ENCODE data around the gene LBHD2.
"Not testable (repeated sequence)": the region's sequence is repeated elsewhere in the genome, so short reads cannot be mapped to it uniquely, and the experiment has no call there.

Gene LBHD2

DNA sequence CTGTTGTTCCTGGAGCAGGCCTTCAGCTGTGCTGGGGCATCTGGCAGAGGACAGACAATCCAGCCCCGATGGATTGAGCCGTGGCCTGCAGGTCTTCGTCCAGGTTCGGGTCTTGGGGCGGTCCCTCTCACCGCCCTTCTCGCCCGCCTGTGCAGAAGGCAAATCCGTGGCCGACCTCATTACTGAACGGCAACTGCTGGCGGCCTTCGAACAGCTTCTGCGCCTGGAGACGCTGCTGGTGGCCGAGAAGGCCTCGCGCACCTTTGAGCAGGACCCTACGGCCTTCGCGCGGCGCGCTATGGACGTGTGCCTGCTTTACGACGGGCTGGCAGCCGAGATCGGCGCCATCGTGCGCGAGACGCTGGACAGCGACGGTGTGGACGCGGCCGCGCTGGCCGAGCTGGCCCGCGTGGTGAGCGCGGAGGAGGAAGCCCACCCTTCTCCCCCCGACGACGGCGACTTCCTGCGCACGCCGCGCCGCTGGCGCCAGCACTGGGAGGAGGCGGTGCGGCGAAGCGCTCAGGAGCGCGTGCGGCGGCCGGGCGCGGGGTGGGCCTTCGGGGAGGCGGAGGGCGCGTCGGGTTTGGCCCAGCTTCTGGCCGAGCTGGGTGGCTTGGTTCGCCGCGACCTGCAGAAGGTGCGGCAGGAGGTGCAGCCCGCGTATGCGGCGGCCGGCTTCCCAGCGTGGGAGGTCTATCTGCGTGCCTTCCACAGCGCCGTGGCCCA is 18.1 kb downstream of the LBHD2 start:
- in situ Hi-C loops (cut with MboI; ENCODE audit: low sequenced_read_pairs): no loop called here

DNA sequence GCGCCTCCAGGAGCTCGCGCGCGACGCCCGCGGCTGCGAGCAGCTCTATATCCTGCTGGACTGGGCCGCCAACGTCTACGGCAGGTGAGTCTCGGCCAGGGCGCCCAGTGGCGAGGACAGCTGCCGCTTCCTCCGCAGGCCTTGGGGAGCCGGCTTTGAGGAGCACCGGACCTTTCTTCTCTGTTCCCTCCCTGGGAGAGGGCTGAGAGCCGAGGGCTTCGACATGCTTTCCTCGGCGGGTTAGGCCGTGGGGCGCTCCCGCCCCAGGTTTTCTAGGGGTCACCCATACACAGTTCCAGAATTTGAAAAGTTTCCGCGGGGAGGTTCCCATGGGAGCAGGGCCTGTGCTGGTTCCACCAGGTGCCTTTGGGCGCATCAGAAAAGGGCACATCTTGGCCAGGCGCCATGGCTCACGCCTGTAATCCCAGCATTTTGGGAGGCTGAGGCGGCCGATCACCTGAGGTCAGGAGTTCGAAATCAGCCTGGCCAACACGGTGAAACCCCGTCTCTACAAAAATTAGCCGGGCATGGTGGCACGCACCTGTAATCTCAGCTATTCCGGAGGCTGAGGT is 18.8 kb downstream of the LBHD2 start:
- in situ Hi-C loops (cut with MboI; ENCODE audit: low sequenced_read_pairs): no loop called here

DNA sequence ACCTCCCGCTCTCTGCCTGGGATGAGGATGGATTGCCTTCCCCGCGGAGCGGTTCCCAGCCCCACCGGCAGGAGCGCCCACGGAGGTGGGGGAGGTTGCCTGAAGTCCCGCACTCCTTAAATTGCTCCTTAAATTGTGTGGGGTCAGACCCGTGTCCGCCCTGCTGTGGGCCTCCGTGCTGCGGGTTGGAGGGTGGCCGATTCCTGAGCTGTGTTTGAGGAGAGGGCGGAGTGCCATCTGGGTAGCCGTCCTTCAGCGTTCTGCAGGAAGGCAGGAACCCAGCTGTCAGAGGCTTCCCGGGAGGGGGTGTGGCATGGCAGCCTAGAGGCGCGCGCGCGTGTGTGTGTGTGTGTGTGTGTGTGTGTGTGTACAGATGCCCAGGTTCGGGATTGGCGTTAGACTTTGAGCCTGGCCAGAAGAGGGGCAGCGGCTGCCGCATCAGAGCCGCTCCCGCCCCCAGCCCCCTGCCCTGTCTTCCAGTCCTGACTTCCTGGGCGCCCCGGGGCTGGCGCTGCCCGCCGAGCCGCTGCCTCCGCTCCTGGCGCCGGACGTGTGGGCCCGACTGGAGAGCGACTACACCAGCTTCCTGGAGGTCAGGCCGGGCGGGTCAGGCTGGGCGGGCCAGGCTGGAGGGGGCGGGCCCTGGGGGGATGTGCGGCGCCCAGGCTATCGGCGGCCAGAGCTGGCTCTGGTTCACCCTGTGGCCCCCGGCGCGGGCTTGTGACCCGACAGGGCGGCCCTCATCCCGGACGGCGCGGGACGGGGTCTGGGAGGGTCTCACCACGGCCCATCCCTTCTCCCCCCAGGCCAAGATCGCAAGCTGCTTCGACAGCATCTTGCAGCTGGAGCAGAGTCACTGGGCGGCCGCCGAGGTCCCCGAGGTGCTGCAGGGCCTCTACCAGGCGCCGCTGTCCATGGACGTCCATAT is 19.7 kb downstream of the LBHD2 start:
- in situ Hi-C loops (cut with MboI; ENCODE audit: low sequenced_read_pairs): no loop called here

DNA sequence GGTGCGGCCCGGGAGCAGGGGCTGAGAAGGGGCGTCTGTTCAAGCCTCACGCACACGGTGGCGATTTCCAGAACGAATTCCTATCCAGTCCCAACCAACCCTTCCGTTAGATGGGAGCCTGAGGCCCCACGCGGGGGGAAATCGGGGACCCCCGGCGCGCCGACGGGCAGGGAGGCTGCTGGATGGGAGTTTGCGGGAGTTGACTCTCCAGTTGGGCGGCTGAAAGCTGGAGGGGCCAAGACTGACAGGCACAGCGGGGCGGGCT is 20.3 kb downstream of the LBHD2 start:
- in situ Hi-C loops (cut with MboI; ENCODE audit: low sequenced_read_pairs): no loop called here

DNA sequence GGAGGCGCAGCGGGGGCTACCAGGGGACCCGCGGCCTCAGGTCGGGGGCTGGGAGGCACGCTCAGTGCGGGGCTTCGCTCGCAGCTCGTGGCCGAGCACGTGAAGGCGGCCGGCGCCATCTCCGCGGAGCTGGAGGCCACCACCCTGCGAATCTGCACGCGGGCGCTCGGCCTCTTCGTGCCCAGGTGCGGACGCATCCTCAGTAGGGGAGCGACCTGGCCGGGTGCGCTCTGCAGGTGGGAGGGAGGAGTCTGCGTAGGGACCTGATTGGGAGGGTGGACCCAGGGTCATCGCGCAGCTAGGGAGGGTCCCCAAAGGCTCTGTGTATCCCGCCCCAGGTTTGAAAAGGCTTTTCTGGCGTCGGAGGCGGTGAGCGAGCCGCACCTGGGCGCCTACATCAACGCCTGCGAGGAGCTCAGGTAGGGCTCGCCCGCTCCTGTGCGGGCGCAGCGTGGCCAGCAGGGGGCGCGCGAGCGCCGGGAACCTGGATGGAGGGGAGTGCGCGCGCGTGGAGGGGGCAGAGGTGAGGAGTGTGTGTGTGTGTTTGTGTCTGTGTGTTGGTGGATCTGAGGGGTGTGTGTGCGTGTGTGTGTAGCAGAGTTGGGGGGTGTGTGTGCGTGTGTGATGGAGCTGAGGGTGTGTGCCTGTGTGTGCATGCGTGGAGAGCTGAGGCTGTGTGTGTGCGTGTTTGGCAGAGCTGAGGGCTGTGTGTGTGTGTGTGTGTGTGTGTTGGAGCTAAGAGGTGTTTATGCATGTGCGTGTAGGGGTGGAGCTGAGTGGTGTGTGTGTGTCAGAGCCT is 20.8 kb downstream of the LBHD2 start:
- in situ Hi-C loops (cut with MboI; ENCODE audit: low sequenced_read_pairs): no loop called here

DNA sequence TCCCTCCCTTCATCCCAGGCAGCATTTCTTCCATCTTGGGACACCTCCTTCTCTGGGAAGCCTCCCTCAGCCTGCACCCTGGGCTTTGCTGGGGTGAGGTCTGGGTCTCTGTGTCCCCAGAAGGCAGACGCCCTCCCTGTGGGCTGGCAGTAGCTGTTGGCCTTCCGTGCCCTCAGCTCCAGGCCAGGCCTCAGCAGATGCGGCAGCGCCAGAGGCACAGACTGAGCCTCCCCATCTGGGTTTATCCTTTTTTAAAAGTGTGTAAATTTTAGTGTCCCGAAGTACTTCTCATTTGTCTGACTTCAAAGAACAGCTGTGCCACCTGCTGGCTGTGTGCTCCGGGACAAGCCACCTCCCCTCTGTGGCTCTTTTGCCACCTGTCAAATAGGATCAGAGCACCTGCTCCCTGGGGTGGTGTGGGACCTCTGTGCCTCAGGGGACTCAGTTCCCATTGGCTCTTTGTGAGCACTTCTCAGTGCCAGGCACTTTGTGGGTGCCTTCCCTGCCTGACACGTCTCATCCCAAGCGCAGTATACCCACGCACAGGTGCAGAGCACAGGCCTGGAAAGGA is 21.7 kb downstream of the LBHD2 start:
- in situ Hi-C loops (cut with MboI; ENCODE audit: low sequenced_read_pairs): no loop called here

DNA sequence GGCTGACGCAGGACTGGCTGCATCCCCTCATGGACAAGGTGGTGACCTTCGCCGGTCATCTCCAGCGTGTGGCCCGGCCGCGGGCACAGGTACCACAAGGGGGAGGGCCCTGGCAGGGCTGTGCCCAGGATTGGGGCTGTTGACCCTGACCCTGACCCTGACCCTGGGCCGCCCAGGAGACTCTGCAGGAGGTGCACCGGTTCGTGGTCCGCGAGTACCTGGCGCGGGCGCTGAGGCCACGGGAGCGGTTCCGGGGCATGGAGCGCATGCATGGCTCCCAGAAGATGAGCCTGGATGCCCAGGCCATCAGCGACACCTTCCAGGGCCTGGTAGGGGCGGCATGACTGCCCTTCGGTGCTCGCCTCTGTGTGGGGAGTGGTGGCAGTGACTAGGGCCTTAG is 23.4 kb downstream of the LBHD2 start:
- in situ Hi-C loops (cut with MboI; ENCODE audit: low sequenced_read_pairs): no loop called here

DNA sequence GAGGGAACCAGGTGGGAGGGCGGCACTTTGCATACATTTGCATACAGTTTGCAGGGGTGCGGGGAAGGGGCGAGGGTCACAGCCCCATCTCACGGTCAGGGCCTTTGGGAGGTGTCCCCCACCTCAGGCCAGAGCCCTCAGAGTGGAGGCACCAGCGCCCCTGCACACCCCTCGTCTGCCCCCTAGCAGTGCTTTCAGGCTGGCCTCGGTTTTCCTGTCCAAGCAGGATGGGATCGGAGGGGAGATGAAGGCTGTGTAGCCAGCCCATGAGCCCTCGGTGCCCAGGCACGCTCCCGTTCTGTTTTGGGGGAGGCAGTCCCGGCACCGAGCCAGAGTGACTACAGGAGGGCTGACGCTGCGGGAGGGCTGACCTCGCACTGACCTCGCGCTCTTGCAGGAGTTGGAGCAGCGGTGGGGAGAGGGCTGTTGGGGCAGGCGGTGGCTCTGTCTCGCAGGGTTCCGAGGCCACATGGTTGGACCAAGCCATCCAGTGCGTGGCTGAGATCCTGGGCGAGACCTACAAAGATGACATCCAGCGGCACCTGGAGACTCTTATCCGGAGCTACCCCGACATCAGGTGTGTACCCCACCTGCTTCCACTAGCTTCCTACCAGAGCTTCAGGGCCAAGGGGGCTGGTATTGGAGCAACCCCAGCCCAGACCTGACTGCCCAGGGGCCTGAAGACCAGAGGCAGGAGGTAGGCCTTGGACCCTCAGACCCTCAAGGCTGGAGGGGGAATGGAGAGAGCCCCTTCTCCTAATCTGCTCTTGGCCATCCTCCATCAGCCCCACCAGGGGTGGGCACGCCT is 24.1 kb downstream of the LBHD2 start:
- in situ Hi-C loops (cut with MboI; ENCODE audit: low sequenced_read_pairs): no loop called here

DNA sequence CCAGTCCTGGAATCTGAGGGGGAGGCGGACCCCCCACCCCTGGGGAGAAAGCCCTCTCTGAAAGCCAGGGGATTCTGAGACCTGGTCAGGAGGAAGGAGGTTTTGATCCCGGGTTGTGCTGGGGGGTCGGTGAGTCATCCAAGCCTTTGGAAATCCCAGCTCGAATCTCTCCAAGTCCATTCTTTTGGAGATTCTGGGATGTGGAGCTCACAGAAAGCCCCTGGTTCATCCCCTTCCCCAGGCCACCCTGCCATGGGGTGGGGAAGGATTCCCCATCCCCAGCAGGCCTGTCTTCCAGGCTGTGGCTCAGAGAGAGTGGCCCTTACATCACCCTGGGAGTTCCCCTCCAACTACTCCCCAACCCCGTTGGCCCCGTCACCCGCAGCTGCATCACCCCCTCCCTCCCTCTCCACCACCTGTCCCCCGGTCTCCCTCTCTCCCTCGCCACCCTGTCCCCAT is 24.8 kb downstream of the LBHD2 start:
- in situ Hi-C loops (cut with MboI; ENCODE audit: low sequenced_read_pairs): no loop called here

DNA sequence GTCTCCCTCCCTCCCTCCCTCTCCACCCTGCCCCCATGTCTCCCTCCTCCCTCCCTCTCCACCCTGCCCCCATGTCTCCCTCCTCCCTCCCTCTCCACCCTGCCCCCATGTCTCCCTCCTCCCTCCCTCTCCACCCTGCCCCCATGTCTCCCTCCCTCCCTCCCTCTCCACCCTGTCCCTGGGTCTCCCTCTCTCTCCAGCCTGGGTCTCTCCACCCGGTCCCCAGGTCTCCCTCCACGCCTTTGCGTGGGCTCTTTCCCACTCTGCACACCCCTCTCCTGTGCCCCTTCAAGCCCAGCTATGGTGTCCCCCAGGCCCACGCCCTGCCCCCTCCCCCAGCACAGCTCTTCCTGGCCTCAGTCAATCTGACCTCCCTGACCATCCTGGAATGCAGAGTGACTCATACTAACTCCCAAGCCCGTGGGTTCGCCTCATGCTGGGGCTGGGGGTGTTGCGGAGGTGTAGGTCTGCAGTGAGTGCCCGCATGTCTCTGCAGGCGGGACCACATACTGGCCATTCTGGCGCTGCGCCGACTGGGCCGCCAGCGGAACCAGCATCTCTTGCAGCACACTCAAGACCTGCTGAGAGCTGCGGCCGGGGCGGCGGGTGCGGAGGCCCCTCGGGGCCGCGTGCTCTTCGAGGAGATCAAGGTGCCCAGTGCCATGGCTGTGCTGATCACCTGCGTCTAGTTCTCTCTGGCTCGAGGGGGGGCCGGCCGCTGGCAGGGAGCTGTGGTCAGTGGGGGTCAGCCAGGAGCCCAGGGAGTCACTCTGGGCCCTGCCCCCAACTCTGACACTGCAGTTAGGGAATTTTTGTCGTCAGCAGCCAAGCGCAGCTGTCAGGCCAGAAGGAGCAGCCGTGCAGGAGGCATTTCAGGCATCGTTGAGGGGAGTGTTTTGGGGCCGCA is 25.8 kb downstream of the LBHD2 start:
- in situ Hi-C loops (cut with MboI; ENCODE audit: low sequenced_read_pairs): no loop called here

DNA sequence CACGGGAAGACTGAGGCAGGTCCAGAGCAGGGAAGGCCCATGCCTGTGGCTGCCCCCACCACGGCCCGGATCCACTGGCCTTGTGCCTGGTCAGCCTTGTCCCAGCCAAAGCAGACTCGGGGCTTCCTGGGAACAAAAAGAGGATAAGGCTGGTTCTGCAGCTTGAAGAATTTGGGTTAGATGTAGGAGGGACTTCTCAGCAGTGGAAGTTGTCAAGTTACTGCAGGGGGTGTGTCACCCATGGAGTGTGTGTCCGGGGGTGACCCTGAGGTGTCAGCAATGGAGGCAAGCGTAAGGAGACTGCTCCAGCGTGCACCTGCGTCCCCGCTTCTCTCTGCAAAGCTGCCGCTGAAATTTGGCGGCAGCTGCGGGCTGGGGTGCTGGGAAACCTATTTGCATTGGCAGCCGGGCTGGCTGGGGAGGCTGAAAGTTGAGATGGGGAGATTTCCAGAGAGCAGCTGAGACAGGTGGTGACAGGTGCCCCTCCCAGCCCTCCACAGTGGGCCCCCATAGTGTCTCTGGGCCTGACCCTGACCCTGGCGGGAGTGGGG is 26.7 kb downstream of the LBHD2 start:
- in situ Hi-C loops (cut with MboI; ENCODE audit: low sequenced_read_pairs): no loop called here

DNA sequence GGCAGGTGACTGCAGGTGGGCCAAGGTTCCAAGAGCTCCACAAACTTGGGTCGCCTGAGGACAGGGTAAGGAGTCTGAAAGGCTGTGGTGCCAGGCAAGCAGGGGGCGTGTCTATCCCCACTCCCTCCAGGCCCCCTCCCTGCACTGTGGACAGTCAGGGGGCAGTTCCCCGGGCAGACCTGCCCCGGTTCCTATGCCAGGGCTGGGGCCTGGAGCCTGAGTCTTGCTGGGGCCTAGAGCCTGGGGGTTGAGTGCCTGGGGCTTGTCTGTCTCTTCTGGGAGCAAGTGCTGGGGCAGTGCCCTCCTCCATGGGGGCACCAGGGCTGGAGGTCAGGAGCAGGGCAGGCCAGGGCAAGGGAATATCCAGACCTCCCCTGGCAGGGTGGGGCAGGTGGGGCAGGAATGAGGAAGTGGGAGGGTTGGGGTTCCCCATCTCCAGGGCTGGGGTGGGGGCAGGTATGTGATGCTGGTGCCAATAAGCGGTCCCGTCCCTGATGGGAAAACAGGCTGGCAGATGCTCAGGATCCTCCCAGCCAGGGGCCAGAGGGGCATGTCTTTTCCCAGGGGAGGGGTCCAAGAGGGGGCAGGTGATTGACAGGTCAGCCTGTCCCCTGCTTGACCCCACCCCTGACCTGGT is 27.3 kb downstream of the LBHD2 start:
- in situ Hi-C loops (cut with MboI; ENCODE audit: low sequenced_read_pairs): no loop called here

DNA sequence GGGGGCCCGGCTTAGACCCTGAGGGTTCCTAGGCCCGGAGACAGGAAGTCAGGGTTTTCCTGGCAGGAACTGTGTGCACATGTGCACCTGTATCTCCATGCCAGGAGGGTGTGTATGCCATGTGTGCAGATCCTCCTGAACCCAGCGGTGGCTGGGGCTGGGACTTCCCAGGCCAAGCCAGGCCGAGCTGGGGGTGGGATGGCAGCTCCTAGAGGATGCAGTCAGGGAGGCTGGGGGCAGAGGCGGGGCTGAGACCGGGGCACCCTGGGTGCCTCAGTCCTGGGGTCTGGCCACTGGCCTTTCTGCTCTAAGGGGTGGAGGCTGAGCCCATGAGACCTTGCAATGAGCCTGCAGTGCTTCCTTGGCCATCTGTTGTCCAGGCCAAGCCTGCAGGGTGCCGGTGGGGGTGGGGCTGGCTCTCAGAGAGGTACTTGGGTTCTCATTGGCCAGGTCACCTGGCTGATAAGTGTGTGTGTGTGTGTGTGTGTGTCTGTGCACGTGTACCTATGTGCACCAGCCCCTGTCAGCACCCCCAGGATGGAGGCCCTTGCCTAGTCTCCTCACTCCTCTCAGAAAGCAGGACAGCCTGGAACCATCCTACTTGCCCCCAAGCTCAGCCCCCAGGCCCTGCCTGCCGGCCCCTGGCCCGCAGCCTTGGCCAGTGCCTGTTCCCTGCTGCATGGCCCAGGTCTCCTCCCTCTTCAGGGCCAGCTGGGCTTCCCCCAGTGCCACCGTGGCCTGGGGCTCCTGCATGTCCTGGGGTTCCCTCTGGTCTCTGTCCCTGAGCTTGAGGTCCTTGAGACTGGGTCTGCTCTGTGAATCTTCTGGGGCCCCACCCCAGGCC is 28.6 kb downstream of the LBHD2 start:
- in situ Hi-C loops (cut with MboI; ENCODE audit: low sequenced_read_pairs): no loop called here

DNA sequence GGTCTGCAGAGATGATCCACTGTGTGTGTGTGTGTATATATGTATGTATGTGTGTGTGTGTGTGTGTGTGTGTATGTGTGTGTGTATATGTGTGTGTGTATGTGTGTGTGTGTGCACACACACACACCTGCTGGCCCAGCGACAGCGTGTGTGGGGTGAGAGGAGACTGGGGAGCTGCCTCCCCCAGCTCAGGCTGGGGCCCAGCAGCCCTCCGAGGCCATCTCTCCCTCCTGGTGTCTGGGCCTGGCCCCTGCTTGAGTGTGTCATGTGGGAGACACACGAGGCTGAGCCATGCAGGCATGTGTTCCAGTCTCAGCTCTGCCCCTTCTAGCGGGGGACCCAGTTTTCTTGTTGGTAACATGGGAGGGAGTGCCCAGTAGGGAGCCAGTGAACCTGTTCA is 29.3 kb downstream of the LBHD2 start:
- in situ Hi-C loops (cut with MboI; ENCODE audit: low sequenced_read_pairs): no loop called here

DNA sequence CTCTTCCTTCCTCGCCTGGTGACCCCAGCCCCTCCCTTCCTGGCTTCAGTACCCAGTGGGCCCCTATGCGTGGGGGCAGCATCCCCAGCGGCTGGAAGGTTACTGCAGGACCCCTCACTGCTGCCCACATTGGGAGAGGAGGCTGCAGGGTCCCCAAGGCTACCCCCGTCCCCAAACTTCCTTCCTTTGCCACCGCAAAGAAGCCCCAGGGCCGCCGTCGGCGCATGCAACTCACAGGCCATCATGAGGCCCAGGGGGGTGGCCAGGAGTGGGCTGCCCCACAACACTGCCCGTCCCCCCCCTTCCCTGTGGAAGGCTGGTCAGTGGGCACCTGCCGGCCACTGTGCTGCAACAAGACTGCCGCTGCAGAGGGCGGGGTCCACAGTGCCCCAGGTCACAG is 29.8 kb downstream of the LBHD2 start:
- in situ Hi-C loops (cut with MboI; ENCODE audit: low sequenced_read_pairs): no loop called here

DNA sequence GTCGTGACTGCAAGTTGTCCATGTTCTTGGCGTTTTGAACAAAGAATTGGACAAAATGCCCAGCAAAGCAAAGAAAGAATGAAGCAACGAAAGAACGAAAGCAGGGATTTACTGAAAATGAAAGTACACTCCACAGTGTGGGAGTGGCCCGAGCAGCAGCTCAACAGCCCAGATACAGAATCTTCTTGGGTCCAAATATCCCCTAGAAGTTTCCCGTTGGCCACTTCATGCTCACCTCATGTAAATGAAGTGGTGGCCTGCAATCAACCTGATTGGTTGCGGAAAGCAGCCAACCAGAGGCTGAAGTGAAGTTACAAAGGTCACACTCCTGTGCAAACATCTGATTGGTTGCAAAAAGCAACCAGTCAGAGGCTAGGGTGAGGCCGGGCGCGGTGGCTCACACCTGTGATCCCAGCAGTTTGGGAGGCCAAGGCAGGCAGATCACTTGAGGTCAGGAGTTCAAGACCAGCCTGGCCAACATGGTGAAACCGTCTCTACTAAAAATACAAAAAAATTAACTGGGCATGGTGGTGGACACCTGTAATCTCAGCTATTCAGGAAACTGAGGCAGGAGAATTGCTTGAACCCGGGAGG is 31.2 kb downstream of the LBHD2 start:
- in situ Hi-C loops (cut with MboI; ENCODE audit: low sequenced_read_pairs): not testable (repeated sequence)

Measured in HL-60/S4 (cell line).